COLO668 (cell line): Measurements from ENCODE around the gene GLIS2.

ENCODE experiments used
- DNase-seq: peaks from one replicate; lab custom pipeline; 2025; ENCODE audit not compliant: unreplicated experiment; lab: John Stamatoyannopoulos, UW

Gene GLIS2

DNA sequence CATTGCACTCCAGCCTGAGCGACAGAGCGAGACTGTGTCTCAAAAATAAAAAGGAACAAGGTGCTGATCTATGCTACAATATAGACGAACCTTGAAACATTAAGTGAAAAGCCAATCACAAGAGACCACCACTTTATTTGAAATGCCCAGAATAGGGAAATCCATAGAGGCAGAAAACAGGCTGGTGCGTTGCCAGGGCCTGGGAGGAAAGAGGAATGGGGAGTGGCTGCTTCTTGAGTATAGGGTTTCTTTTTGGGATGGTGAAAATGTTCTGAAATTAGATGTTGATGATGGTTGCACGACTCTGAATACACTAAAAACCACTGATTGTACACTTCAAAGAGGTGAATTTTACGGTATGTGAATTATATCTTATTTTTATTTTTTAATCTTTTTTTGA lies 20.3 kb upstream of the GLIS2 start:
- no peak for DNase-seq

DNA sequence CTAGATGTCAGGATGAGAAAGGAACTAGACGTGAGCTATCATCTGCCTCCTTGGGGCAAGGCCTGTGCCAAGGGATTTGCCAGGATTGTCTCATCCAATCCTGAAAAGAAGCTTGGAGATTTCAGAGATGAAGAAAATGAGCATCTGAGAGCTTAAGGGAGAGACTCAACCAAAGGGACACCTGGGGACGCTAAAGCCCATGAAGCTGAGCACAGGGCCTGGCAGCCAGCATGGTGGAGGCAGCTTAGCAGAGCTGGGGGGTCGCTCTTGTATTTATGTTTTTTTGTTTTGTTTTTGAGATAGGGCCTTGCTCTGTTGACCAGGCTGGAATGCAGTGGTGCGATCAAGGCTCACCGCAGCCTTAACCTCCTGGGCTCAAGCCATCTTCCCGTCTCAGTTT lies 18.4 kb upstream of the GLIS2 start:
- no peak for DNase-seq

DNA sequence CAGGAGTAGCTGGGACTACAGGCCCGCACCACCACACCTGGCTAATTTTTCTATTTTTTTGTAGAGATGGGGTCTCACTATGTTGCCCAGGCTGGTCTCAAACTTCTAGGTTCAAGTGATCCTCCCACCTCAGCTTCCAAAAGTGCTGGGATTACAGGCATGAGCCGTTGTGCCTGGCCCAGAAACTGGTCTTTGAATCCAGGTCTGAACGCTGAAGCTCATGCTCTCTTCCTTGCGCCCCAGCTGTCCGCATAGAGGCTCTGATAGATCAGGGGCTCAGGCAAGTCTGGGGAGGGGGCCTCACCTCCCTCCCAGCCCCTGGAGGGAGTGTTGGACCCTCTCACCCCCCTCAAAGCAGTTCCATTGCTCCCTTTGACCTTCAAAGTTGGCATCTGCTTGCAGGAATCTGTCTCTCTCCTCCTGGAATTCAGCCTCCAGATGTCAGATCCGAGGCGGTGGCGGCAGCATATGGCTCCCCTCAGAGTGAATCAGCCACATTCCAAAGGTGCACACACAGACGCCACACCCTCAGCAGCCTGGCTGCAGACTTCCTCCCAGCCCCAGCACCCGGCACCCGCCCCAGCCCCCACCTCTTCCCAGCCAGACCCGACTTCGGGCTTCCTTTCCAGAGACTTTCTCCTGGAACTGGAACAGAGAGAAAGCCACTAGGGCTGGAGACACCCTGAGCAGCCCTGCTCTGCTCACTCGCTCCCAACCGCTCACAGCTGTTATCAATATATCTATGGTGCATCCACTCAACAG lies 16.9 kb upstream of the GLIS2 start:
- DNase-seq = no peak

DNA sequence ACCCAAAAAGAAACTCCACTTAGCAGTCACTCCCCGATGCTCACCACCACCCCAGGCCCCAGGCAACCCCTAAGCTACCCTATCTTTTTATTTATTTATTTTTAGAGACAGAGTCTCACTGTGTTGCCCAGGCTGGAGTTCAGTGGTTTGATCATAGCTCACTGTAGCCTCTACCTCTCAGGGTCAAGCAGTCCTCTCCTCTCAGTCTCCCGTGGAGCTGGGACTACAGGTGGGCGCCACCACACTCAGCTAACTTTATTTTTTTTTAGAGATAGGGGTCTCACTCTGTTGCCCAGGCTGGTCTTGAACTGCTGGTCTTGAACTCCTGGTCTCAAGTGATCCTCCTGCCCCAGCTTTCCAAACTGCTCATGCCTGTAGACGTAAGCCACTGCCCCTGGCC lies 14.7 kb upstream of the GLIS2 start:
- no peak for DNase-seq

DNA sequence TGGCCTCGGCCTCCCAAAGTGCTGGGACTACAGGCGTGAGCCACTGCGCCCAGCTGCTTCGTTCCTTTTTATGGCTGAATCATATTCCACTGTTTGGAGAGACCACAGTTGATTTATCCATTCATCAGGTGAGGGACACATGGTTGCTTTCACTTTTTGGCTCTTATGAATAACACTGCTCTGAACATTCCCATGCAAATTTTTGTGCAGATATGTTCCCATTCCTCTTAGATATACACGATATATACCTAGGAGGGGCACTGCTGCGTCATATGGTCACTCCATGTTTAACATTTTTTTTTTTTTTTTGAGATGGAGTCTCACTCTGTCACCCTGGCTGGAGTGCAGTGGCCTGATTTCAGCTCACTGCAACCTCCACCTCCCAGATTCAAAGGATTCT lies 13.9 kb upstream of the GLIS2 start:
- DNase-seq = no peak

DNA sequence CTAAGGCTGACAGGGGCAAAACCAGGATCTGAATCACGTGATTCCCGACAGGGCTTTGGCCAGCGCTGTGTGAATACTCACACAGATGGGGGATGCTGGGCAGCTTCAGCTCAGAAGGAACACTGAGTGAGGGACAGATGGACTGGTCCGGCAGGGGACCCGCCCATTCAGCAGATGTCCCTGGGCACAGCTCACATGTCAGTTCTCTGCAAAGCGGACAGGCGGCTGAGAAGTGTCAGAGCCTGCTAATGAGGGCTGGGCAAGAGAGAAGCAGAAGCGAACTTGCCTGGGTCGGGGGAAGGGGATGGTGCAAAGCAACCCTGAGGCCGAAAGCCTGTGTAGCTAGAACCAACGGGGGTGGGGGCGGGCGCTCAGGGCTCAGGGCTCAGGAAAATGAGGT lies 11.9 kb upstream of the GLIS2 start:
- DNase-seq = peak; percentile 30

DNA sequence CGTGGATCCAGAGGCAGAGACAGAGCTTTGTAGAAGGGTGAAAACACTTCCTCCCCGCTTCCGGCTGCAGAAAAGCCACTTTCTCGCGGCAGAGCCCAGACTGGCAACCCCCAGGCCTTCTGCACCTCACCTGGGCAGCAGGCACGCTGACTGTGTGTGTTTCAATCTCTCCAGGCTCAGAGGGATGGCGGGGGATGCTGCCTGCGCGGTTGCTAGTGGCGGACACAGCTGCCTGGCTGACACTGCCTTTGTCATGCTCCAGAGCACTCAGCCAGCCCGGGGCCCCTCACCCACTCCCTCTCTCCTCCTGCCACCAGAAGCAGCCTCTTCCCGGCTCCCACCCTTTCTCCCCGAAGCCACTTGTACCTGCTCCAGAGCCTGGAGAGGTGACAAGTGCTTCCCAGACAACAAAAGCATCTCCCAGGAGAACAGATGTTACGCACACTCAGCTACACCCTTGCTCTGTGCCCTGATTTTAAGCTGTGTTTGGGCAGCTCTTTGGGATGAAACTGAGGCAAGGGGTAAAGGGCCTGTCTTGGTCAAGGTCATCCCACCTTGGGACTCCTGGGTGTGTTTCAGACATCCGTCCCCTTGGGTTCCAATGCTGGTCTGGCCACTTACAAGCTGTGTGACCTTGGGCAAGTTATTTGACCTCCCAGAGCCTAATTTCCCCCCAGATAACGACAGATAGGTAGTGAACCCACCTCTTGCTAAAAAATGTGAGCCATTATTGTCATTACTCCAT lies 9.2 kb upstream of the GLIS2 start:
- DNase-seq = peak; percentile 73

DNA sequence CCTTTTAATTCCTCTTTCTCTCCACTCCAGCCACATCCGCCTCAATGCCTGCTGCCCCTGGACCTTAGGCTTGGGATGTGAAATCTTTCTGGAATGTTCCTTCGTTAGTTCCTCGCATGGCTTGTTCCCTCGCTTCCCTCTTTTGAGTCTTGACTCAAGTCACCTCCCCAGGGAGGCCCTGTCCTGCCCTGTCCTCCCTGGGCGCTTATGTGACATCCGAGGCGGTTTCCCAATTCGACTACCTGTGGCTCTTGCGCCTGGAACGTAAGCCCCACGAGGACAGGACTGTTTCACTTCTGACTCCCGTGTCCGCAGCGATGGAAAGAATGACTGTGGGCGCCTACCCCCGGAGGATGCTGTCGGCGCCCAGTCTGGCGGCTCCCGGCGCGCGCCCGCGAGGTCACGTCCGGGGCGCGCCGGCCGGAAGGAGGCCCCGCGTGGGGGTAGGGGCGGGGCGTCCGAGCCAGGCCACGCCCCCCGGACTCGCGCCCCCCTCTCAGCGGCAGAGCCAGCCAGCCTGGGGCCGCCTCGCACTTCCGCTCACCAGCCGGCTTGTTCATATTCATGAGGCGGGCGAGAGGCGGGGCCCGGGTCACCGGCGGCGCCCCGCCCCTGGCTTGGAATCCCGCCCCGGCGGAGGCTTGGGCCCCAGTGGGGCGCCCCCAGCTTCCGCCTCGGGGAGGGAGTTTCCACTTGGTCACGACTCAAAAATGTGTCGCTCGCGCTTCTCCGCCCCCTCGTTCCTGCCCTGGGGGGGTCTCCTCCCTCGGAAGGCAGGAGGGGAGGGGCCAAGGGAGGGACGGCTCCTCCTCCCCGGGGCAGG lies 8.4 kb upstream of the GLIS2 start:
- peak; percentile 97 for DNase-seq

DNA sequence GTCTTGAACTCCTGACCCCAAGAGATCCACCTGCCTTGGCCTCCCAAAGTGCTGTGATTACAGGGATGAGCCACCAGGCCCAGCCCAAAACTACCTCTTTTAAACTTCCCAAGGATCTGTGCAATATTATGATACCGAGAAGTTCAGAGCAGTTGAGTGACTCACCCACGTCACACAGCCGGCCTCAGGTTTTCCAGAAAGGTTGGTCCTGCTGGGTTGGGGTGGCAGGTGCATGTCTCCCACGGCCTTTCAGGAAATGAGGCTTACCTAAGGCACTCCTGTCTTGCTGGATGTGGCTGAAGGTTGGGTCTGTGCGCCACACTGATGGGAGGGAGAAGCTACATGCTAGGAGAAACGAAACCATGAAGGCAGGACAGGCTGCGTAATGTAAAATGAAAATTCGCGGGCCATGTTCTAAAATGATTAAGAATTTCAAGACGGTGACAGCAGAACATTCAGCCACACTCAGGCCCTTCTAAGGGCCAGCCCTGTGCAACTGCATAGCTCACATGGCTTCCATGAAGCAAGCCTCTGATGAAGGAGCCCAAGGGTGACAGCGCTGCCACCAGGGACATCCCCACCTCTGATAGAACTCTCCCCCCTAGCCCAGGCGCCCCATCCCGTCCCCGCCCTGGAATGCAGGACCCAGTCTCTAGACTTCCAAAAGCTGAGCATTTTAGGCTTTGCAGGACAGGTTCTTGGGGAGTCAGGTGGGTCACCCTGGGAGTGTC lies 6.6 kb upstream of the GLIS2 start:
- DNase-seq = no peak

DNA sequence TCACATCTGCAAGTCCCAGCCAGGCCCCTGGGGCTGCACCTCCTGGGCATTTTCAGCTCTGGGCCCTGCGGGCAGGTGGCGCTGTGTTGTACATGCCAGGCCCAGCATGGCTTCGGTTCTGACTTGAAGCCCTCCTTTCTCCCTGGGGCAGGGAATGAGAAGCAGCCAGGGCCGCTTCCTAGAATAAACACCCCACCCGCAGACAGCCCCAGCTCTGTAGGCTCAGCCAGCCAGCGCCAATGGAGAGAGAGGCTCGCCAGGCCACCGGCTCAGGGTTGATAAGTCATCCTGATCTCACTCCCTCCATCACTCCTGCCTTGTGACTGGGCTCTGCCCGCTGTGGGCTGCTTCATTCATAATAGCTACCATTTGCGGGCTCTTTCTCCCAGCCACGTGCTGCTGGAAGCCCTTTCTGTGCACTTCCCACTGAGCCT lies 6.0 kb upstream of the GLIS2 start:
- DNase-seq = peak; percentile 83

DNA sequence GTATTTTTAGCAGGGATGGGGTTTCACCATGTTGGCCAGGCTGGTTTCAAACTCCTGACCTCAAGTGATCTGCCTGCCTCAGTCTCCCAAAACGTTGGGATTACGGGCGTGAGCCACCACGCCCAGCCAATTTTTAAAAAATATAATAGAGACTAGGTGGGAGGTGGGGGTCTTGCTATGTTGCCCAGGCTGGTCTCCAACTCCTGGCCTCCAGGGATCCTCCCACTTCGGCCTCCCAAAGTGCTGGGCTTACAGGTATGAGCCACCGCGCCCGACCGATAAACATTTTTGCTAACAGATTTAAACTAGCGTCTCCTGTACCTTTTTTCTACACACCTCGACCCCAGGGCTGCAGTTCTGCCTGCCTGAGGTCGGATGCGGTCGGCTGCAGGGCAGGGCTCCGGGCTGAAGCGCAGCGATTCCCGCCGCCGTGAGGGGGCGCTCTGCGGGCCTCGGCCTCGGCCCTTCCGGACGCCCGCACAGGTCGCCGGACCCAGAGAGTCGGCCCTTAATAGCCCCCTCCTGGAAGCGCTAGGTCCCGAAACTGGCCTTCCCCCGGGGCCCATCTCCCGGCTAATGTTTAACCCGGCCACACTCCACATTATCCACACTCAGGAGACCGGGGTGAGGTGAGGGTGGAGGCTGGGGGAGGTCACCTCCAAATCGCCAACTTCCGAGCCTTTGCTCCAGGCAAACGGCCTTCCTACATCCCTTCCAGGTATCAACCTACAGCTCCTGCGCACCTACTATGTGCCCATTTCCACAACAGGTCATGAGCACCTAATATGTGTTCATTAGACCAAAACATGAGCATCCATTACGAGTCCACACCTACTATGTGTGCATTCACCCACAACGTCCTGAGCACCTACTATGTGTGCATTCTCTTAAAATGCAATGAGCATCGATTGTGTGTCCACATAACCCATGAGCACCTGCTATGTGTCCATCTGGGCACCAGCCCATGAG lies 2.0 kb upstream of the GLIS2 start:
- DNase-seq = peak; percentile 94

DNA sequence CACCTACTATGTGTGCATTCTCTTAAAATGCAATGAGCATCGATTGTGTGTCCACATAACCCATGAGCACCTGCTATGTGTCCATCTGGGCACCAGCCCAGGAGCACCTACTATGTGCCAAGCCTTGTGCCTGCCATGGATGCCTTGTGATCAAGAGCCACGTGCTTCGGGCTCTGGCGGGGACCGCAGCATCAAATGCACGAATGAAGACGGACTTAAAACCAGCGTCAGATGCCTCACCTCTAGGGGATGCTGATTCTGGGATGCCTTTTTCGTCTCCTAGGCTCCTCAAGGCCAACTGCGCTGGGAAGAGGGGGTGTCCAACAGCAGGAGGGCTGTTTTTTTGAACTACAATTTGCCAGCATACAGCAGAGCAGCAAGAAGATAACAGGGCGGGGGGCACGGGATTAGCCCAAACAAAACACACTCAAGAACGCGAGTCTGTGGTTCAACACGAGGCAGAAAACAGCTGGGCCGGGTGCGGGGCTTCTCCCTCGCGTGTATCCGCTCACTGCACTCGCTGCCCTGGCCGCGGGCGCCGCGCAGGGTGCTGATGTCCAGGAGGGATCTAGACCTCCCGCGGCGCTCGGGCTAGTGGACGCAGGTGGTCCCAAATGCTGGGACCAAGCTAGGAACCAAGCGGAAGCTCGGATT lies 1.2 kb upstream of the GLIS2 start:
- DNase-seq = peak; percentile 66

DNA sequence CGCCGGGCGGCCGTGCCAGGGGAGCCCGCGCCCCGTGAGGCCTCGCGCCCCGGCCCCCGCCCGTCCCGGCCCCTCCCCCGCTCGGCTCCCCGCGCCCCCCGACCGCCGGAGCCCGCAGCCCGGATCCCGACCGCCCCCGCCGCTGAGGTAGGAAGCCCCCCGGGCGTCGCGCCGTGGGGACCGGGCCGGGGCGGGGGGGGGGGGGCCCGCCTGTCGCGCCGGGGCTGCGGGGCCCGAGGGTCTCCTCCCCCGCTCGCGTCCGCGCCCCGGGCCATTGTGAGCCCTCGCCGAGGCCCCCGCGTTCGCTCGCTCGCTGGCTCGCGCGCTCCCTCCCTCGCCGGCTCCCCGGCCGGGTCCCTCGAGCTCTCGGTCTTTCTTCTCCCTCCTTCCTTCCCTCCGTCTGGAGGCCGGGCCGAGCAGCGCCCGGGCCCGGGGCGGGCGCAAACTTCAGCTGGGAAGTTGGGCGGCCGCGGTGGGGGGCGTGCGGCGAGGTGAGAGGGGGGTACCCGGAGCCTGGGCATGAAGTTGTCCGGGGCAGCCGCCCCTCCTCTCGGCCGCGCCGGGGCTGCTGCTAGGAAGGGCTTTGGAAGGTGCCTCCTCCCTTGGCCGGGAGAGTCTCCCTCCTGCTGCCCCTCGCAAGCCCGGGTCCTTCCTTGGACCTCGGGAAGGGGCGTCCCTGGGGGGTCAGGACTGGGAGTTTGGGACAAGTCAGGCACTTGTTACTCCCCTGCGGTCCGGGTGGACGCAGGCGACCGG lies 419 bp downstream of the GLIS2 start:
- peak; percentile 46 for DNase-seq

DNA sequence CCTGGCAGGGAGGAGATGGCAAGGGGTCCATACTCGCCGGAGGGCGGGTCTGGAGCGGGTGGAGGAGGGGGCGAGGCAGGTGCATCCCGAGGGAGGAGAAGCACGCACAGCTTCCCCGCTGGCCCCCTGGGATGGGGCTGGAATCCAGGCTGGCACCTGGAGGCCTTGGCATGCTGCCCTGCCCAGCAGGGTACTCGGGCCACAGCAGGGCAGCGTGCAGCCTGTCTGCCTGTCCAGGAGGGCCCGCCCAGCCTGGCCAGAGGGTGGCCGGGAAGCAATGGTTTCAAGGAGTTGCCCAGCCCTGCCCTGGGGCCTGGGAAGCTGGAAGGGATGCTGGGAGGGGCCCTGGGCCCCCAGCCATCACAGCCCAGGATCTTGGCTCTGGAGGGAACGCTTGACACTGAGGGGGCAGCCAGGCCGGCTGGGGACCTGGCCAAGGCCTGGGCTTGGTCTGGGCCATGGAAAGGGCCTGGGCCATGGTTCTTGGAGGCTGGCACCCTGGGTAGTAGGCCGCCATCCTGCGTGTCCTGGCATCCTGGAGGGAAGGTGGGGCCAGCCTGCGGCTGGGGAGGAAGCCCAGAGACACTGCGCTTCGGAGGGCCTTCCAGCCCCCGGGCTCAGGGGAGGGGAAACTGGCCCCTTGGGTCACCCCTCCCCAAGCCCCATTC lies 1.1 kb downstream of the GLIS2 start:
- peak; percentile 83 for DNase-seq

DNA sequence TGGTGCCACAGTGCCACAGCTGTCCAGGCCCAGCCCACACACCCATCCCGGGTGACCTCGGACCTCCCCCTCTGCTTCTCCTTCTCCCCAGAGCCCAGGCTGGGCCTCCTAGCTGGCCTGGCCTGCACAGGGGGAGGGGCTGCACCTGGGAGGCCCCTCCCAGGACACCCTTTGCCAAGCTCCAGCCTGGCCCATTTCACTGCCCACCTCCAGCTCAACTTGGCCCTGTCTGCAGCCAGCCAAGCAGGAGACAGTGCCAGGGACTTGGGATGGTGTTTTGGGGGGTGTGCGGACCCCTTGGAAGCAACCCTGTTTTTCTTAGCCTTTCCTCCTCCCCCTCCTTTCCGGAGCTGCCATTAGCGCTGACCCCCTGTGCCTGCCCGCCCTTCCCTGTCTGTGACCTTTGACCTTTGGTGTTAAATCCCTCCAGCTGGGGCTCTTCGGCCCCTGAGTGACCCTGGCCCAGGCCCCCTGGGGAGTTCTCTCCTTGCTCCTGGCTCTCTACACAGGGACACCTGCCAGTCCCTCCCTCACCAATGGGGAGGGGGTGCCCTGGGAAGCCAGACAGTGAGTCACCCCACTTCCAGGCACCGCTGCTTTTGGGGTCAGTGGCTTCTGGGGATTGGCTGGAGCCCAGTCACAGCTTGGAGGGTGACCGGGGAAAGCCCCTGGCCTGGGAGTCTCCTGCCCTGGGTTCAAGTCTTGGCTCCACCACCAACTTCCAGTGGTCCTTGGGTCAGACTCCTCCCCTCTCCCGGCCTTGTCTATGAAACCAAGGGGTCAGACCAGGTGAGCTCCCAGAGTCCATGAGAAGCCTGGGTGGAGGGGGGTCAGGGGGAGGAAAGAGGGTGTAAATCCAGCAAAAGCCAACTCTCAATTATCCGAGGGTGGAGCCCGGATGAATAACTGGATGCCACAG lies 1.9 kb downstream of the GLIS2 start:
- DNase-seq = peak; percentile 26

DNA sequence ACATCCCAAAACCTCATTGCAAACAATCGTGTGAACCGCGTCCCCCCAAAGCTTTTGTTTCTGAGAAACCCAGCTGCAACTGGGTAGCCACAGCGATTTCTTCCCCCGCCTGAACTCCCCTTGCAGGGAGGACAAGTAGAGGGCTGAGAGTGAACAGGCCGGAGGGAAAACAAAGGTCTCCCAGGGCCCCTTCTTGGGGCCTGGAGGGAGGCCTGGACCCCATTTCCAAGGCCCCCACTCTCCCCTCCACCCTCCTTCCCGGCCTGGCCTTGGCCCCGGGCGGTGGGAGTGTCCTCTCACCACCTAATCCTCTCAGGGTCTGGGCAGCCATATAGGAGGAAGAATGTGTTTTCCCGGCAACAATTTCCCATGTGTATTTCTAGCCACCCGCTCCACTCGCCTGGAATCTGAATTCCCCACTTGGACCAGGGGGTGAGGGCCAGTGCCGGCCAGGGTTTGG lies 2.6 kb downstream of the GLIS2 start:
- DNase-seq = no peak

DNA sequence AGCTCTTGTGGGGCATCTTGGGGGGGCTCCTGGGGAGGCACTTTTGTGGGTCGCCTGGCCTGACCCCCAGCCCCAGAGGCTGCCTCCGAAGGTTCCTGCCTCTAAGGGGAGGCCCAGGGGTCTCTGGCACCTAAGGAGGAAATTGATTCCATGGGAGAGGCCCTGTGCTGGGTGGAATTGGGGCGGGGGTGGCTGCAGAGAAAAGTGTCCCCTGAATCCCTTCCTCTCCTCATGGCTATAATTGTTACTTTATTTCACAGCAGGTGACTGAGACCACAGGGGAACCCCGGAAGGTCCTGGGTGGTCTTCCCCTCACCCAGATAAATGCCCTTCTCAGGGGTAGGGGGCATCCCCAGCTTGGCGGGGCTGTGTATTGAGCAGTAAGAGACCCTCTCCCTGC lies 3.1 kb downstream of the GLIS2 start:
- DNase-seq = no peak
